Naive B cell (primary cell): ENCODE results near the gene NT5DC2. TPM values are rescaled to one million over a fixed set of nuclear protein-coding genes. Genes with fewer than 3 reads are reported as not detected.
"Not testable (repeated sequence)": the region's sequence is repeated elsewhere in the genome, so short reads cannot be mapped to it uniquely, and the experiment has no call there.

Experiments
- ATAC-seq, 2 donors: fragments of 150-1000 bp; cut with Tn5 transposase; 2 replicates each; pipeline ENCODE4 v1.10.0; 2021; ENCODE audit warnings: low read depth in 2 of 2, mild to moderate bottlenecking in 2 of 2, moderate library complexity in 2 of 2
- DNase-seq: peaks from one replicate; pipeline ENCODE4 v3.0.0; 2022
- H3K27ac Mint-ChIP-seq, 6 donors: one replicate each; pipeline ENCODE4 v1.8.0; 2020 to 2022; ENCODE audit warnings: mild to moderate bottlenecking in 6 of 6, mixed read lengths in 6 of 6, moderate library complexity in 5 of 6, inconsistent platforms in 2 of 6
- H3K27me3 Mint-ChIP-seq, 3 donors: one replicate each; pipeline ENCODE4 v1.8.0; 2021 to 2022; ENCODE audit warnings: mixed read lengths in 3 of 3, mild to moderate bottlenecking in 1 of 3
- H3K36me3 Mint-ChIP-seq, 2 donors: one replicate each; pipeline ENCODE4 v1.8.0; 2020 to 2022; ENCODE audit warnings: mixed read lengths in 2 of 2, inconsistent platforms in 1 of 2, mild to moderate bottlenecking in 1 of 2
- H3K4me1 Mint-ChIP-seq, 3 donors: one replicate each; pipeline ENCODE4 v1.8.0; 2020 to 2022; ENCODE audit warnings: mixed read lengths in 3 of 3, inconsistent platforms in 1 of 3, mild to moderate bottlenecking in 1 of 3, moderate library complexity in 1 of 3
- H3K4me3 Mint-ChIP-seq, 8 donors: one replicate each; pipeline ENCODE4 v1.8.0; 2020 to 2022; ENCODE audit warnings: mild to moderate bottlenecking in 8 of 8, mixed read lengths in 8 of 8, moderate library complexity in 8 of 8, inconsistent platforms in 2 of 8
- H3K9me3 Mint-ChIP-seq, 7 donors: one replicate each; pipeline ENCODE4 v1.8.0; 2020 to 2022; ENCODE audit warnings: mixed read lengths in 7 of 7, mild to moderate bottlenecking in 5 of 7, inconsistent platforms in 2 of 7, moderate library complexity in 1 of 7
- polyA plus RNA-seq, 6 donors: library from polyadenylated mRNA; unstranded; fragments of 300-500 nt; fragmentation: Illumina TruSeq; gene quantifications; one replicate each; pipeline ENCODE4 v1.2.3, GENCODE V29; 2021; ENCODE audit warnings: low read depth in 6 of 6

NT5DC2 gene
- polyA plus RNA-seq, 6 donors from 2014 or later: 0.13 to 0.86 TPM; not detected in 4

GRCh38 chr3:52534281-52535183 is 875 bp upstream of the NT5DC2 start:
- Mint-ChIP-seq H3K4me1 (peaks cover 33 to 51% (median 50%) of the 10 kb centered on the region in 3 donors), H3K9me3 (no peaks in the 10 kb centered on the region), H3K27ac (peak overlapping the region in 5 of 6 donors; percentile 16 to 88 (median 47)), H3K36me3 (peaks cover 0 to 7% of the 10 kb centered on the region in 2 donors), H3K4me3 (peak overlapping the region; percentile 68 to 92 (median 83)), H3K27me3 (peaks cover 0 to 6% (median 0%) of the 10 kb centered on the region in 3 donors)
- DNase-seq: no peak
- no peak for ATAC-seq

- DNase-seq (peak; percentile 22), ATAC-seq (no peak)
- Mint-ChIP-seq H3K4me3 (peak overlapping the region; percentile 69 to 88 (median 78)), H3K9me3 (no peaks in the 10 kb centered on the region), H3K27ac (peak overlapping the region in 5 of 6 donors; percentile 41 to 88 (median 49)), H3K36me3 (no peaks in the 10 kb centered on the region), H3K4me1 (peaks cover 21 to 37% (median 36%) of the 10 kb centered on the region in 3 donors), H3K27me3 (peaks cover 0 to 6% (median 0%) of the 10 kb centered on the region in 3 donors)
Observed at GRCh38 chr3:52532838-52533622, 627 bp downstream of the NT5DC2 start.

- no peaks in the 10 kb centered on the region for H3K9me3 Mint-ChIP-seq
- H3K36me3 Mint-ChIP-seq: no peaks in the 10 kb centered on the region
- peaks cover 15 to 31% (median 30%) of the 10 kb centered on the region in 3 donors for H3K4me1 Mint-ChIP-seq
- H3K27ac Mint-ChIP-seq: peak overlapping the region in 3 of 6 donors; percentile 49 to 88 (median 65)
- ATAC-seq (no peak), DNase-seq (no peak)
- H3K27me3 Mint-ChIP-seq: peaks cover 0 to 6% (median 0%) of the 10 kb centered on the region in 3 donors
- H3K4me3 Mint-ChIP-seq: peak overlapping the region; percentile 69 to 88 (median 78)
Observed at GRCh38 chr3:52532517-52532837, 1.2 kb downstream of the NT5DC2 start.

- DNase-seq (no peak), ATAC-seq (no peak)
- Mint-ChIP-seq H3K27ac (peak overlapping the region in 3 of 6 donors; percentile 49 to 88 (median 65)), H3K4me3 (peak overlapping the region in 7 of 8 donors; percentile 68 to 88 (median 78)), H3K27me3 (peaks cover 0 to 6% (median 0%) of the 10 kb centered on the region in 3 donors), H3K36me3 (no peaks in the 10 kb centered on the region), H3K9me3 (no peaks in the 10 kb centered on the region), H3K4me1 (peaks cover 11 to 26% (median 25%) of the 10 kb centered on the region in 3 donors)
Observed at GRCh38 chr3:52531860-52532516, 1.7 kb downstream of the NT5DC2 start.

GRCh38 chr3:52530918-52531826 is 2.5 kb downstream of the NT5DC2 start:
- DNase-seq: no peak
- Mint-ChIP-seq H3K9me3 (no peaks in the 10 kb centered on the region), H3K4me1 (peaks cover 11 to 20% (median 18%) of the 10 kb centered on the region in 3 donors), H3K27me3 (peaks cover 0 to 6% (median 0%) of the 10 kb centered on the region in 3 donors), H3K27ac (no peak overlapping the region), H3K4me3 (peak overlapping the region in 2 of 8 donors; percentile 66 to 79), H3K36me3 (no peaks in the 10 kb centered on the region)
- ATAC-seq: no peak

- DNase-seq (no peak), ATAC-seq (no peak)
- Mint-ChIP-seq H3K36me3 (no peaks in the 10 kb centered on the region), H3K4me1 (peaks cover 6 to 13% (median 9%) of the 10 kb centered on the region in 3 donors), H3K27me3 (peaks cover 0 to 6% (median 0%) of the 10 kb centered on the region in 3 donors), H3K4me3 (peak overlapping the region in 1 of 8 donors; percentile 33), H3K27ac (peak overlapping the region in 2 of 6 donors; percentile 12 to 45), H3K9me3 (no peaks in the 10 kb centered on the region)
Observed at GRCh38 chr3:52529376-52530333, 4.0 kb downstream of the NT5DC2 start.

GRCh38 chr3:52528586-52529375 is 4.9 kb downstream of the NT5DC2 start:
- Mint-ChIP-seq H3K4me3 (no peak overlapping the region), H3K4me1 (peaks cover 6 to 9% (median 7%) of the 10 kb centered on the region in 3 donors), H3K36me3 (no peaks in the 10 kb centered on the region), H3K9me3 (no peaks in the 10 kb centered on the region), H3K27ac (peak overlapping the region in 2 of 6 donors; percentile 14 to 54), H3K27me3 (peaks cover 0 to 6% (median 0%) of the 10 kb centered on the region in 3 donors)
- no peak for ATAC-seq
- no peak for DNase-seq

- Mint-ChIP-seq H3K9me3 (no peaks in the 10 kb centered on the region), H3K36me3 (no peaks in the 10 kb centered on the region), H3K4me1 (peaks cover 6 to 8% (median 7%) of the 10 kb centered on the region in 3 donors), H3K27ac (no peak overlapping the region), H3K27me3 (peaks cover 0 to 6% (median 0%) of the 10 kb centered on the region in 3 donors), H3K4me3 (no peak overlapping the region)
- ATAC-seq (no peak), DNase-seq (no peak)
Observed at GRCh38 chr3:52527732-52528585, 5.7 kb downstream of the NT5DC2 start.

- Mint-ChIP-seq H3K27ac (no peak overlapping the region), H3K27me3 (no peaks in the 10 kb centered on the region), H3K9me3 (no peaks in the 10 kb centered on the region), H3K4me3 (no peak overlapping the region), H3K4me1 (peaks cover 0 to 2% (median under 1%) of the 10 kb centered on the region in 3 donors), H3K36me3 (no peaks in the 10 kb centered on the region)
- DNase-seq (no peak), ATAC-seq (no peak)
Observed at GRCh38 chr3:52527039-52527731, 6.5 kb downstream of the NT5DC2 start.

GRCh38 chr3:52526671-52527038 is 7.0 kb downstream of the NT5DC2 start:
- H3K27ac Mint-ChIP-seq, H3K9me3 Mint-ChIP-seq, ATAC-seq, H3K27me3 Mint-ChIP-seq, H3K36me3 Mint-ChIP-seq, H3K4me1 Mint-ChIP-seq, DNase-seq, H3K4me3 Mint-ChIP-seq: not testable (repeated sequence)
